GM19328 (cell line): Measurements from ENCODE around the gene FAM90A1.
"Not testable (repeated sequence)": the region's sequence is repeated elsewhere in the genome, so short reads cannot be mapped to it uniquely, and the experiment has no call there.

Experiments used
- ATAC-seq: cut with Tn5 transposase; IDR thresholded peaks from one replicate; pipeline ENCODE4 v1.9.1; 2021; ENCODE audit warnings: mild to moderate bottlenecking, moderate library complexity; ENCODE audit not compliant: unreplicated experiment

The FAM90A1 gene, protein sequence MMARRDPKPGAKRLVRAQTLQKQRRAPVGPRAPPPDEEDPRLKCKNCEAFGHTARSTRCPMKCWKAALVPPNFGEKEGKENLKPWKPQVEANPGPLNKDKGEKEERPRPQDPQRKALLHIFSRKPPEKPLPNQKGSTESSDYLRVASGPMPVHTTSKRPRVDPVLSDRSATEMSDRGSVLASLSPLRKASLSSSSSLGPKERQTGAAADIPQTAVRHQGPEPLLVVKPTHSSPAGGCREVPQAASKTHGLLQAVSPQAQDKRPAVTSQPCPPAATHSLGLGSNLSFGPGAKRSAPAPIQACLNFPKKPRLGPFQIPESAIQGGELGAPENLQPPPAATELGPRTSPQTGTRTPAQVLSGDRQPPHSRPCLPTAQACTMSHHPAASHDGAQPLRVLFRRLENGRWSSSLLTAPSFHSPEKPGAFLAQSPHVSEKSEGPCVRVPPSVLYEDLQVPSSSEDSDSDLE

DNA sequence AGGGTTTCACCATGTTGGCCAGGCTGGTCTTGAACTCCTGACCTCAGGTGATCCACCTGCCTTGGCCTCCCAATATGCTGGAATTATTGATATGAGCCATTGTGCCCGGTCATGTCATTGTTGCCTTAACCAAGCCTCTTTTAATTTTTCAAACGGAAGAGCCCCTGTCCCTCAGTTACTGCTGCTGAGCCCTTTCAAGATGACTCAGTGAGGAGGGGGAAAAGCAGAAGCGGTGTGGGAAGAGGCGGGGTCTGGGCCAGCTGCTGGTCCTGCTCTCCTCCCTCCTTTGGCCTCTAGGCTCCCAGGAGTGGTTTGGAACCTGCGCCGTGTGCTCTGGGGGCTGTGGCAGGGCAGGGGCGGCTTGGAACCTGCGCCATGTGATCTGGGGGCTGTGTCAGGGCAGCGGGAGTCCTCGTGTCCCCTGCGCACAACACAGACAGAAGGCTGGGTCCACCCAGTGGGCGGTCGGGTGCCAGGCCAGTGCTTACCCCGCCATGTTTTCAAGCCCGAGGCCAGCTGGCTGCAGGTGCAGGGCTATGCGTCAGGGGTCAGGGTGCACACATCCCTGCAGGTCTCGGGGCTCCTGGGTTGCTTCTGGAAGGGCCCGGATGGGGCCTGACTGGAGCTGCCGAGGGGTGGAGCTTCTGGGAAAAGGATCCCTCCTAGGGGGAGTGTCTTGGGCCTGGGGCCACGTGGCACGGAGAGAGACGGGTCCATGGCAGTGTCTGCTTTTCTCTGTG is at the start of gene FAM90A1:
Gene FAM90A1, minus strand, starts transcription at position 627 of the 740 bp plus-strand sequence. CDS start 2,786 bp downstream, outside the sequence.
- not testable (repeated sequence) for ATAC-seq

DNA sequence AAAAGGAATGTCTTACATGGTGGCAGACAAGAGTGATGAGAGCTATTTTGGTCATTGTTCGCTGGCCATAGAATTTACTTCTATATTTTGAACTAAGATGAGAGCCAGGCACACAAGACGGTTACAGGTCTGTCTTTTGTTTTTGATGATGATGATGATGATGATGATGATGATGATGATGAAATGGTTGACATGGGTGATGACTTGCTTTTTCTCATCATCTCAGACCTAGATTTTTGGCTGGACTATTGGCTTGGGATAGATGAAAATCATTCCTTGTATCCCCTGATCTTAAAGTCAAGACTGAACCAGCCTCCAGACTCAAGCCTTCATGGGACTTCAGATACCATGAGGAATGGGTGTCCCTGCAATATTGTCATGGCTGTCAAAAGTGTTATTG is 49.0 kb upstream of the FAM90A1 start:
- not testable (repeated sequence) for ATAC-seq

DNA sequence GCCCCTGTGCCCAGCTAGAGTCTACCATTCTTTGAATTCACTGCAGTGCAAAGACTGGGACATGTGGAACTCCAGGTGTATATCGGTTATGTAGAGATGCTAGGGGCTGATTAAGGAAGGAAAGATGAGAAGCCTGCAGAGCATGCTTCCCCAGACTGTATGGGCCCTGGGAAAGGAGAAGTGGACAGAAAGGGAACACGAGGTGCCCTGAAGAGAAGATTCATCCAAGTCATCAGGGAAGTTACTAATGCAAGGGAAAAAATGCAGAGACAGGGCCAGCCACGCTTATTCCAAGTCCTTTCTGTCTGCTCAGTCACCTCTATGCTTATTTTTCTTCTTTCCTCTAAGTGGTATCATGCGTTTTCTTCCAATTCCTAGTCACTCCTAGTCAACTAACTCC is 39.3 kb upstream of the FAM90A1 start:
- not testable (repeated sequence) for ATAC-seq

DNA sequence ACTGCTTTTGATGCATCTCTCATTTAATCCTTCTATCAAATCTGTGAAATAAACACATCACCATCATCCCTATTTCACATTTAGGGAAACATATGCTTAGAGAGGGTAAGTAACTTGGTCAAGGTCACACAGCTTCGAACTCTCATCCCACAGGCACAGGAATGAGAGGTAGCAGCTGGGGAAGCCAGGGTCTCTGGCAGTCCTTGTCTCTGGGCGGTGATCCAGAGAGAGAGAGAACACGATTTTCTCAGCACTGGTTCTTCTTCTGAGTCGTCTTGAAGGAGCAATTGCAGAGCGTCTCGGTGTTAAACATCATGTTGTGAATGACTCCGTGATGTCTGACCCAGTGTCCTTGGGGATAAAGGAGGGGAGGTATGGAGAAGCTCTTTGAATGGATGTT is 36.8 kb upstream of the FAM90A1 start:
- not testable (repeated sequence) for ATAC-seq

DNA sequence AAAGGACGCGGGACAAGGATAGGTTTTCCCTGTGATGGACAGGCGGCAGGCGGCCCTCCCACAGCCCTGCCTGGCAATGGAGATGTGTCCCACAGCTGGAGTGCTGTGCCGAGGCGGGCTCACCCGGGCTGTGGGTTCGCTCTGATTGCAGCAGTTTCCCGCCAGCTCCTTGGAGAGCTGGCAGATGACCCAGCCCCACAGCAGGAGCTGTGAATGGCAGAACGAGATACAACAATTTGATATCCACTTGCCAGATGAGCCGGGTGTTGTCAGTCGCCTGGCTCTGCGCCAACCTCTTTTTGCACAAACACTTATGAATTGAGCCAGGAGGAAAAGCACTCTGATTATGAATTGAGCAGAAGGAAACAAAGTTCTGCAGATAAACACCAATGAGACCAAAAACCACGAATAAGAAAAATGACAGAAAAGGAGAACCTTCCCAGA is 33.7 kb upstream of the FAM90A1 start:
- not testable (repeated sequence) for ATAC-seq

DNA sequence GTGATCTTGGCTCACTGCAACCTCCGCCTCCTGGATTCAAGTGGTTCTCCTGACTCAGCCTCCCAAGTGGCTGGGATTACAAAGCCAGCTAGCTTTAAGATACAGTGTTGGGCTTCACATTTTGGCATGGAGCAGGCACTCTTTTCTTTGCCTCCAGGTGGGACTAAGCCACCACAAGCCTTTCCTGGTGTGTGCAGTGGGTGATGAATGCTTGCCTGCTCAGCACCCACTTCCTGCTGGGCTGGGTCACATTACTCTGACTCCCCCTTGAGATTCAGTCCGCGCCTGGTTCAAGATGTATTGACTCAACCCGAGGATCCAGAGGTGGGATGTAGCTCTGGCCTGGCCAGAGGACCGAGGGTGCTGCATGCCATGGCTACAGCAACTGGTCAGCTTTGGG is 28.9 kb upstream of the FAM90A1 start:
- not testable (repeated sequence) for ATAC-seq

DNA sequence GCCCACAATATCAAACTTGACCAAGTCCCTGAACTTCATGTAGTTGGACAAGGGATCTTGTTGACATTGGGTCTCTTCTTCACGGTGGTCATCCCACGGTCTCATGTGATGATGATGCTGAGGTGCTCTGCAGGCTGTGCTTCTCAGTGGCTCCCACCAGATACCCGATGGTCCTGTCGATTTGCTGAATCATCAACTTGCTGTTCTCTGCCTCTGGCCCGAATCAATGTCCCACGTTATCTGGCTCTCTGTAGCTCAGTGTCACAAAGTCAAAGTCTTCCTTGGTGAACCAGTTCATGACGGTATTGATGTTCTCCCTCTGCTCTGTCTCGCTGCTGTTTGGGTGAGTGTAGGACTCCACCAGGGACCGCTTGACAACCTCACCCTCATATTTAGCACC is 27.3 kb upstream of the FAM90A1 start:
- not testable (repeated sequence) for ATAC-seq

DNA sequence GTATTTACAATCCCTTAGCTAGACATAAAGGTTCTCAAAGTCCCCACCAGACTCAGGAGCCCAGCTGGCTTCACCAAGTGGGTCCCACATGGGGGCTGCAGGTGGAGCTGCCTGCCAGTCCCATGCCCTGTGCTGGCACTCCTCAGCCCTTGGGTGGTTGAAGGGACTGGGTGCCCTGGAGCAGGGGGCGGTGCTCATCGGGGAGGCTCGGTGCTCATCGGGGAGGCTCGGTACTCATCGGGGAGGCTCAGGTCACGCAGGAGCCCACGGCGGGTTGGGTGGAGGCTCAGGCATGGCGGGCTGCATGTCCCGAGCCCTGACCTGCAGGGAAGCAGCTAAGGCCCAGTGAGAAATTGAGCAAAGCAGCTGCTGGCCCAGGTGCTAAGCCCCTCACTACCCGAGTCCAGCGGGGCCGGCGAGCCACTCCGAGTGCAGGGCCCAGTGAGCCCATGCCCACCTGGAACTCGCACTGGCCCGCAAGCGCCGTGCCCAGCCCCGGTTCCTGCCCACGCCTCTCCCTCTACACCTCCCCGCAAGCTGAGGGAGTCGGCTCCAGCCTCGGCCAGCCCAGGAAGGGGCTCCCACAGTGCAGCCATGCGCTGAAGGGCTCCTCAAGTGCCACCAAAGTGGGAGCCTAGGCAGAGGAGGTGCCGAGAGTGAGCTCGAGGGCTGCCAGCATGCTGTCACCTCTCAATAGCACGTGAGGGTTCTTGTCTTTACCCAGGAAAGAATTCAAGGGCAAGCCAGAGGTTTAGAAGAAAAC is 24.8 kb upstream of the FAM90A1 start:
- not testable (repeated sequence) for ATAC-seq

DNA sequence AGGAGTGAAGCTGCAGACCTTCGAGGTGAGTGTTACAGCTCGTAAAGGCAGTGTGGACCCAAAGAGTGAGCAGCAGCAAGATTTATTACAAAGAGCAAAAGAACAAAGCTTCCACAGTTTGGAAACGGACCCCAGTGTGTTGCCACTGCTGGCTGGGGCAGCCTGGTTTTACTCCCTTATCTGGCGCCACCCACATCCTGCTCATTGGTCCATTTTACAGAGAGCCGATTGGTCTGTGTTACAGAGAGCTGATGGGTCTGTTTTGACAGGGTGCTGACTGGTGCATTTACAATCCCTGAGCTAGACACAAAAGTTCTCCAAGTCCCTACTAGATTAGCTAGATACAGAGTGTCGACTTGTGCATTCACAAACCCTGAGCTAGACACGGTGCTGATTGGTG is 24.2 kb upstream of the FAM90A1 start:
- not testable (repeated sequence) for ATAC-seq

DNA sequence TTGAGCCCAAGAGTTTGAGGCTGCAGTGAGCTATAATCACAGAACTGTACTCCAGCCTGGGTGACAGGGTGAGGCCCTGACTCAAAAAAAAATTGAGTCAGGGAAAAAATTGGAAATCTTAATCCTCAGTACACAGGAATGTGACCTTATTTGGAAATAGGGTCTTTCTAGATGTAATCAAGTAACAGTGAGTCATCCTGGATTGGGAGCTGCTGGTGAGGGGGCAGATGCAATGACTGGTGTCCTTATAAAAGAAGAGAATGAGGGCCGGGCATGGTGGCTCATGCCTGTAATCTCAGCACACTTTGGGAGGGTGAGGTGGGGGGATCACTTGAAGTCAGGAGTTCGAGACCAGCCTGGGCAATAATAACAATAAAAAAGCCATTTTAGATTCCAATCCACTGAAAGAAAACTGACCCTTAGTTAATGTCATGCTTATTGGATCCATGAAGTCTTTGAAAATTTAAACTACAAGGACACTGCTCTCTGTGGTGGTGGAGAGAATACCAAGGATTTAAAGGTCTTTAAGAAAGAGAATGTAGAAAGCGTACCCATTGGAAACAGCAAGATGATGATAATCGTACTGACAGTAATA is 19.6 kb upstream of the FAM90A1 start:
- not testable (repeated sequence) for ATAC-seq

DNA sequence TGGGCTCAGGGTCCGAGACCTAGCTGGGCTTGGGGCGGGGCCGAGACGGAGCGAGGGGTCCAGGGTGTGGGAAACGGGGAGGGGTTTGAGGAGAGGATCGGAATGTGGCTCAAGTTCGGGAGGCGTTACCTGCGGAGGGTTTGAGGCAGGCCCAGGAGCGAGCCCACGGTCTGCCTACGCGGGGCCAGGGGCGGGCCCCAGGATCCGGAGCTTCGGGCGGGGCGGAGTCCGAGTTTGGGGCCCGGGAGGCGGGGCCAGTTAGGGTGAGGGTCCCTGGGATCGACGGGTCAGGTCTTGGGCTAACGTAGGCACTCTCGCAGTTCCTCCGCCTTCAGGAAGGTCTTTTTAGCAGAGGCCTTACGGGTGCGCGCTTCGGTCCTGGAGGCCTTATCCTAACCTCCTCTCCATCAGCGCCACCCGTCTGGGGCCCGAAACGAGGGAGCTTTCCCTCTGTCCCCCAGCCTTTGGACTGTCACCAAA is 16.3 kb upstream of the FAM90A1 start:
- ATAC-seq: not testable (repeated sequence)

DNA sequence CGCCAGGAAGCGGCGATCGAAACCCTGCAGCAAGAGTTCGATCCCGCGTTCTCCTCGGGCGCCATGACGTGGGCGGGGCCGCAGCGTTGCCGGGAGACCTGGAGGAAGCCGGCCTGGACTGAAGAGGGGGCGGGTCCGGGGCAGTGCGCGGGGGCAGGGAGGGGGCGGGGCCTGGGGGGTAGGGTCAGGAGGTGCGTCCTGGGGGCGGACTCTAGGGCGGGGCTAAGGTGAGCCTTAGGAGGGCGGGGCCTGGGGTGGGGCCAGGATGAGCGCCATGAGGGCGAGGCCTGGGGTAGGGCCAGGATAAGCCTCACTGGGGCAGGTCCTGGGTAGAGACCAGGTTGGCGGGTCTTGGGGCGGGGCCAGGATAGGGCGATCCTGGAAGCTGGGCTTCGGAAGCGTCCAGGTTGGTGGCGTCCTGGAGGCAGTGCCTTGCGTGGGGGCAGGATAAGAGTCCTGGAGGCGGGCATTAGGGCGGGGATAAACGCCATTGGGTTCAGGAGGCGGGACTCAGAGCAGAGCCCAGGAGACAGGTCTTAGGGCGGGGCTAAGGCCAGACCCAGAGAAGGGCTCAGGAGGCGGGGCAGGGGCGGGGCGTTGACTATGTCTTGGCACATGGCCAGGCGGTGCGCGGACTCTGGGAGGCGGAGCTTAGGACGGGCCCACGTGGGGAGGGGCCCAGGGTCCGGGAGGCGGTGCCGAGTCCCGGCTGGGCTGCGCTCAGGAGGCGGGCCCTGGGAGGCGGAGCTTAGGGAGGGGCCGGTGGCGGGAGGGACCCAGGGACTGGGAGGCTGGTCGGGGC is 15.7 kb upstream of the FAM90A1 start:
- ATAC-seq: not testable (repeated sequence)

DNA sequence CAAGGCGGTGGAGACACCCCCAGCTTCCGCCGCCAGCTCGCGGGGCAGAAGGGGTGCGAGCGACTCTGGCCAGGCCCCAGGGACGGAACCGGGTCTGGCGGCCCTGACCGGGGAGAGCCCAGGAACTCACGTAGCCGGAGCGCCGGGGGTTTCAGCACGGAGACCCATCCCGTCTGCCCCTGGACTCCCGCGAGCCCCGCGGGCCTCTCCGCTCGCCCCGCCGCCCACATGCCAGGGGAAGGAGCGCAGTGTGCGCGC is 15.1 kb upstream of the FAM90A1 start:
- ATAC-seq: not testable (repeated sequence)

DNA sequence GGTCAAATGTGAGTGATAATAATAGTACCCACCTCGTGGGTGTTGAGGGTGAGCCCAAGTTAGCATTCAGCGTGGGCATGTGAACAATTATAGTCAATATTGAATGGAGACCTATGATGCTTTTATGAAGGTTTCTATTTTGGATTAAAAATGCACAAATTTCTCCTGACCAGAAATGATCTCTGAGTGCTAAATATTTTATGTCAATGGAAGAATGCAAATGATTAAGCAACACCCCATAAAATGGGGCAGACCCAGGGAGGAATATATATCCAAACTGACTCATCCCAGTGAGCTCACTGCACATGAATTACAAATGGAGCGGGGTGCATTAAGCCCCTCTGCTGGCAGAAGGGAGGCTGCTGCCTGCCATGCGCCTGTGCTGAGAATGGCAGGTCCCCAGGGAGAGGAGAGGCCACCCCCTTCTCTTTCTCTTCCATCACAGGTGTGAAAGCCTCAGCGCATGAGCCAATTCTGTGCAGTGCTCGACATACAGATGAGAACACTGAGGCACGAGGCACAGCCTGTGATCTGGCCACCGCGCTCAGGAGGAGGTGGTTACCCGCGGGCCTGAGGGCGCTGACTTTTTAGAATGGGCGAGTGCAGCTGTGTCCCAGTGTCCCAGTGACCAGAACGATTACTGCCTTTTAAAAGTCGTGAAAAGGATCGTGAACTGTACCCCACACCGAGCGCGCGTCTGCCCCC is 14.7 kb upstream of the FAM90A1 start:
- ATAC-seq: not testable (repeated sequence)

DNA sequence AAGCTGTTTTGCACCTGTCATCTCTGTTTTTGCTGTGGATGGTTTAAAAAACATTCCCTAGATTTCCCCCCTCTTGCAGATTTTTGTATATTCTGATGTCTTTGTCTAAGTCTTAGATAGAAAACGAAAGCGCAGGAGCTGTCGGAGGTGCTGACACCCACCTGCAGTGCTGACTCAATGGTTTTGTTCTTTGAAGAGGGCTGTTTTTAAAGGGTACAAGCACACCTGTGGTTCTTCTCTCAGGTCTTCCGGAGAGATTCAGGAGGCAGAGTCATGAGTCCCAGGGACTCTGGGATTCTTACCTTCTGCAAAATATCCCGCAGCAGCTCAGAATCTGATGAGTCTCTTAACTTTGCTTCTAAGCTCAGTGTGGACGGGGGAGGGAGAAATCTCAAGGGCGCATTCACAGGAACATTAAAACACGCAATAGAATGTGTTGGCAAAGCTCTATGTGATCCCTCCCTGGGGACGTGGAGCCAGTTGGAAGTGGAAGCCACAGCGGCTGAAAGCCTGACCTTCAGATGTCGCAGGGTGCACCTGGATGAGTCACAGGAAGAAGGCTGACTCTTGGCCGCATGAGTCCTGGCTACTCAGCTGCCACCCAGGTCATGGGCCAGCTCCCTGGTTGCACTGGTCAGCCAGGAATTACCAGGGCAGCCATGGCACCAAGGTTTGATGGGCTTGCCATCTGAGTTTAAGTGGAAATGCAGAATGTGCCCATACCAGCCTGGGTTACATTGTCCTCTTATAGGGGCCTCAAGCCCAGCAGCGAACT is 13.1 kb upstream of the FAM90A1 start:
- ATAC-seq: not testable (repeated sequence)

DNA sequence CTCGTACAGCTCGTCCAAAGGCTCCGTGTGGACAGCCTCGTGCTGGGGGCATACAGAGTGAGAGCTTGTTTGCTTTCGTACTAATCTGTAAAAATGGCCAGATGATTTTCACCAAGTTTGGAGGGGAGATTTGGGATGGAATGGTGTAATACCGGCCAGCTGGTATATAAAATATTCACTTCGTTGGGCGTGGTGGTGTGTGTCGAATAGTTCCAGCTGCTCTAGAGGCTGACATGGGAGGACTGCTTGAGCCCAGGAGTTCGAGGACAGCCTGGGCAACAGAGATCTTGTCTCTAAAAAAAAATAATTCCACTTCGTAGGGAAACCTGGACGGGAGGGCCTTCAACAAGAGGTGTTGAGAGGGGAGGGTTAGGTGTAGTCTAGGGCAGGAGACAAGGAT is 9.6 kb upstream of the FAM90A1 start:
- ATAC-seq: not testable (repeated sequence)

DNA sequence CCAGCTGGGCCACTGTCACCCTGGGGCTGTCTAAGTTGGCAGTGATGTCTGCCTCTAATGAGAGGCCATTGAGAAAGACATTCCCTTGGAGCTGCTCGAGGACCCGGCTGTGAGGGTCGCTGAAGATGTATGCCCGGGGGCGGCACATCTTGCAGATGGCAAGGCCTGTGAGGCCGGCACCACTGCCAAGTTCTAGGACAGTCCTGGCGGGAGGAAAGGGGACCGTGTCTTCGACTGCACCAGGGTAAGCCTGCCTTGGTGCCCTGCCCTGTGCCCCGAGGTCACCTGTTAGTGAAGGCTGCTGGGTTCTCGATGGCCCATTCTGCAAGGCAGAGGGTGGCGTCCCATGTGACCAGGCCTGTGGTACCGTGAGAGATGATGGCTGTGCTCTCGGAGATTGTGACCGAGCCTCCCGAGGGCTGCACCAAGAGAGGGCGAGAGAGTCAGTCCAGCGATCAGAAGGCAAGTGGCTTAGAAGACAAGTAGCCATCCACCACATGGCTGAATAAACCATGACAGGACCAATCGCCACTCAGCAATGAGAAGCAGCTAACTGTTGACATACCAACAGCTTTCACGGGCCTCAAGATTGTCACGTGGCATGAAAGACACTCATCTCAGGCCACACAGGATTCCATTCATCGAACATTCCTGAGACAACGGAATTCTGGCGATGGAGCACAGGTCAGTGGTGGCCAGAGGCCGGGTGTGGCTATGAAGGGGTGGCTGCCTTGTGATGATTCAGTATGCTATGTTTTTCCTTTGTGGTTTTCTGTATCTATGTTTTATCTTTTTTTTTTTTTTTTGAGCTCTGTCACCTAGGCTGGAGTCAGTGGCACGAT is 8.1 kb upstream of the FAM90A1 start:
- ATAC-seq: not testable (repeated sequence)

DNA sequence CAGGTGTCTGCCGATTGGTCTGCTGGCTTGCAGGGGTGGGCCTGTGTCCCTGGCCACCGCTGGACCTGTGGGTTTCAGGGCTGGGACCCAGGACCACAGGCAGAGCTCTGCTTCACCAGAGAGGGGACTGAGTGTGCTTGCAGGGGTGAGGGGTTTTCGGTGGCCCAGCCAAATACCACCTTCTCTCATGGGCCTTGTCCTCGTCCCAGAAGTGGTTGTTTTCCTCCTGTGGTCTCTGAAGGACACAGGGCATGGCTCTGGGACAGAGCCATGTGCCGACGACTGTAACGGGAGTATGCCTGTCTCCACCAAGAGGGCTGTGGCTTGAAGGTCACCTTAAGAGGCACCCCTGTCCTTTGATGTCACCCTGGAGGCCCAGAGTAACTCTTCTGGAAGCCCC is 7.3 kb upstream of the FAM90A1 start:
- ATAC-seq: not testable (repeated sequence)
